GM18499 (cell line): ENCODE measurements around the gene NAA60.

Experiments
- ATAC-seq: cut with Tn5 transposase; IDR thresholded peaks from one replicate; pipeline ENCODE4 v1.9.1; 2021; ENCODE audit warnings: moderate number of reproducible peaks; ENCODE audit not compliant: insufficient read depth, unreplicated experiment

NAA60 gene

DNA sequence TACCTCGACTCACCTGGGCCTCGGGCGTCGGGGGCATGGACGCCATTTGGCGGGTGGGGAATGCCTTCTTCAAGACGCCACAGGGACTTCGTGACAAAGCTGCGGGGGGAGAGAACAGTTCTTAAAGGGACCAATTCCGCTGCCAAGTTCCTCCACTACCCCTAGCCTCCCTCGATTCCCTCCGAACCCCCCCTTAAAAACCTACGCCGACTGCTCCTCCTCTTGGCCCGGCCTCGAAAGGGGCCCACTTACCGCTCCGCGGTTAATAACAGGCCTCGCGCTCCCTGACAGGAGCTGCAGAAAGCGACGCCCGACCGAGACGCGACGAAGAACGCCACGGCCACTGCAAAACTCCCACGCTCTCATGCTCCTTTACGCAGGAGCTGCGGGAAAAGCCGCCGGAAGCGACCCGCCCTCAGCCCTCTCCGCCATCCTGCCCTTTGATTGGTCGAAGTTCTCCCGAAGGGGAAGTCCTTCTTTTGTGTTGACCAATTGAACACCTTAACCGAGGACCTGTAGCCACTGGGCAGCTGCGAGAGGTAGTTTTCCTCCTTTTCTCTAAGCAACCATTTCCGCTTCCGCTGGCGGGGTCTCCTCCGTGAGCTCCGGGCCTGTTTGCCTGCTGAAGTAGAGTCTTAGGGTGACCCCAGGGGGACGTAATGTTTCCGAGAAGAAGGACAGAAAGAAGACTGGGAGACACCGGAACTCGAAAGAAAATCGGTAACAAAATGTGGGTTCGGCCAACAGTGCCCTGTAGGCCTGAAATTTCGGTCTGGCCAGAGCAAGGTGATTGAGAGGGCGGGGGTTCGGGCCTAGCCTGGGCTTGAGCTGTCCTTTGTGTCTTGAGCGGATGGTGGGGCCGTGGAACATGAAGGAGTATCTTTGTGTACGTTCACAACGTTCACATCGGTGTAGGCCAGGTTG, at the start of gene NAA60, which contains the start of gene ZNF597:
Gene NAA60 (plus strand): TSS at position 573 of the 924 bp plus-strand sequence. CDS start 32,548 bp downstream, outside the sequence.
Gene ZNF597 (minus strand): TSS at position 397 of the 924 bp plus-strand sequence. CDS start 351 bp downstream, at position 46.
- peak; percentile 76 for ATAC-seq

DNA sequence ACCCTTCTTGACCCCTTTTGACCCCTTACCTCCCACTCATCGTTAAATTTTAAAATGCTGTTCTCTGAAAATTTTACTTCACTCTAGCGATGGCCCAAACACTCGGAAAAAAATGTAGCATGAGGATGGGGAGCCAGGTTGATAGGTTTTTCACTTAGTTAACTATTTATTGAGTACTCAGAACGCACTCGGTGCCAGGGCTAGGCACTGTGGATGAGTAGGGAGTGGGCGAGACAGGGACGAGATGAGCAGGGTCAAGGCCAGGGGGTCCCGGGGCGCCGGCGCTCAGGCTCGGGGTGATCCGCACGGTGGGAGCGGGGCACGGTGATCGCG, 43.1 kb upstream of the NAA60 start:
- no peak for ATAC-seq

DNA sequence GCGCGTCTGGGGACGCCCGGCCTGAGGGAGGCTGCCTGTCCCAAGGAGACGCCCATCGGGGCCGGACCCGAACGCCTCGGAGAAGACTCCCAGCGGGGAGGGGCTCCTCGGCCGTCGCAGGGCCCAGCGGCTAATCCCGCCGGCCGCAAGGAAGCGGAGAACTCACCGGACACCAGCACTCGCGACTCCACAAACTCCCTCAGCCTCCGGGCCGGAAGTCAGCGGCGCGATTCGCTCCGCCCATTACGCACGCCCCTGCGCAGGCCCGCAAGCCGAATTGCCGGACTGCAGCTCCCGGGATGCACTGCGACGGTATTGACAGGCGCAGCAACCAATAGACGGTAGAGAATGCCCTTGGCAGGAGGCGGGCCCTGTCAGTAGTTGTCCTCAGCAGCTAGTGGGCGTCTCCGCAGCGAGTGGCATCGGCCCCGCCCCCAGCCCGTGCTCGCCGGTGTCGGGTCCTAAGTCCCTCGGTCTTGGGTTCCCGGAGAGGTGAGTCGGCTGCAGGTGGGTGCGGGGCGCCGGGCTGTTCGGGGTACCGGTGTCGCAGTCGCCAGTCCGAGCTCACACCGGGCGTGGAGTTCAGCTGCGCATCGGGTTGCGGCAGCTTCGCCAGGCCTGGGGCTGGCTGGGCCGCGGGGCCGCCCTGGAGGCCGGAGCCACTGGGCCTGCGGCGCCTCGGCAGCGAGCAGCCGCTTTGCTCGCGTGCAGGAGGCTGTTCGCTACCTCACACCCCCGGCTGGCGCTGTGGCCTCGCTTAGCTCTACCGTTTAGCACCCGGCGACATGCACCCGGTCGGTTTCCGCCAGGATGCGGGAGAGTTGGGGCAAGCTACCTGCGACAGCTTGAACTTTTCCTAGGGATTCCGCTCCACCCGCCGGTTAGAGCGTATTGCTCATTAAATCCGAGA, 42.4 kb upstream of the NAA60 start, which contains the start of the genes ZNF174 and ZSCAN32:
Gene ZNF174 (plus strand): TSS at position 437 of the 910 bp plus-strand sequence. CDS start 790 bp downstream, outside the sequence.
Gene ZSCAN32 (minus strand): TSS at position 226 of the 910 bp plus-strand sequence. CDS start 3,447 bp downstream, outside the sequence.
- ATAC-seq, result peak; percentile 83

DNA sequence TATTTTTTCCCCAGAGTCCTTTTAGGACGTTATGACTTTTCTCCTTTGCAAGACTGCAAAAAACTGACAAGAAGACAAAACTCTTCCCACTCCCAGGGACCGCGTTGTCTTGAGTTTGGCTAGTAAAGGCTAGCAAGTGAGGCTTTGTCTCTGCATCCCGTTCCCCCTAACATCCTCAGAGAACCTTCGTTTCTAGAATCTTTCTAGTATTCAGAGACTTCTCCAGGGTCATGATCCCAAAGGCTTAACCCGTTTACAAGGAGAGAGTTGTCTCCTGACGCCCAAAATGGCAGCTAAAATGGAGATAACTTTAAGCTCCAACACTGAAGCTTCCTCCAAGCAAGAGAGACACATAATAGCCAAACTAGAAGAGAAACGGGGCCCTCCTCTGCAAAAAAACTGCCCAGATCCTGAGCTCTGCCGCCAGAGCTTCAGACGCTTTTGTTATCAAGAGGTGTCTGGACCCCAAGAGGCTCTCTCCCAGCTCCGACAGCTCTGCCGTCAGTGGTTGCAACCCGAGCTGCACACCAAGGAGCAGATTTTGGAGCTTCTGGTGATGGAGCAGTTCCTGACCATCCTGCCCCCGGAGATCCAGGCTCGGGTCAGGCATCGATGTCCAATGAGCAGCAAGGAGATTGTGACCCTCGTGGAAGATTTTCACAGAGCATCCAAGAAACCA, 41.6 kb upstream of the NAA60 start:
- no peak for ATAC-seq

DNA sequence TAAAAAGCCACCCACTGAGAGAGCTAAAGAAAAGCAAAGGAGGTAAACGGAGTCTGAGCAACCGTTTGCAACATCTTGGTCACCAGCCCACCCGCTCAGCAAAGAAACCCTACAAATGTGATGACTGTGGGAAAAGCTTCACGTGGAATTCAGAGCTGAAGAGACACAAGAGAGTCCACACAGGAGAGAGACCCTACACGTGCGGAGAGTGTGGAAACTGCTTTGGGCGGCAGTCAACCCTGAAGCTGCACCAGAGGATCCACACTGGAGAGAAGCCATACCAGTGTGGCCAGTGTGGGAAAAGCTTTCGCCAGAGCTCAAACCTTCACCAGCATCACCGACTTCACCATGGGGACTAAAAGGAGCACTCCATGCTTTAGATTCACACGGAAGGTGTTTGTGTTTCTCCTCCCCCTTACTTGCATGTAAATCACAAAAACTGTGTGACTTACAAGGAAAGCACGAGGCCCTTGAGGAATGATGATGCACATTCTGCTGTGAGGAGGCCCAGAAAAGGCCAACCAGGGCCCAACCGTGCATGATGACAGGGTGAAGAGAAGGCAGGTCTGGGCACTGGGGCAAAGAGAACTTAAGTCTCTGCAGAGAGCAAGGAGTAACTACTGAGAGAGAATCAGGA, 34.8 kb upstream of the NAA60 start:
- ATAC-seq, result no peak

DNA sequence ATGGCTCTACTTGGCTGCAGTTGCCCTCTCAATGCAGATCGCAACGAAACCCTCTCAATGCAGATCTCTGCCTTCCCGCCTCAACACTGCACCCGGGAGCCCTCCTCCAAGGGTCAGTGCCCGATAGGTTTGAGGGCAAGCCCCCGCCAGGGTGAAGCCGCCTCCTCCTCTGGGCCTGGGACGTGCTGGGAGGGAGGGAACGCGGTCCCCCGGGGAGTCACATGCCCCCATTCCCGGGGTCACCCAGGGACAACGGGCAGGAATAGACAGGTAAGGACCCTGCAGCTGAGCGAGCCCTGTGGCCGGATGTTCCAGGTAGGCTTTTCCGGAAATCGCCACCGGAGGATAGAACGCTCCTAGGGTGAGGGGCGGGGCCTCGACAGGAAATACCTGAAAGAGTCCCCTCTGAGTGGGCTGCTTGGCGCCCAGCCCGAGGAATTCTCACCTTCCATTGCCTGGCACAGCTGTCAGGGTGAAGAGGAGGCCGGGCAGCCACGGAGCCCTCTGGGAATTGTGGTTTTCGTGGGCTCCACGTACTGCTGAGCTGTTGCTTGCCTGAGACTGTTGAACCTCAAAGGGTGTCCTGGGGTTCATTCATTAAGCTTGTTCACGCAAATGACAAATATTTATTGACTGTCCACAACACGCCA, 29.6 kb upstream of the NAA60 start:
- no peak for ATAC-seq

DNA sequence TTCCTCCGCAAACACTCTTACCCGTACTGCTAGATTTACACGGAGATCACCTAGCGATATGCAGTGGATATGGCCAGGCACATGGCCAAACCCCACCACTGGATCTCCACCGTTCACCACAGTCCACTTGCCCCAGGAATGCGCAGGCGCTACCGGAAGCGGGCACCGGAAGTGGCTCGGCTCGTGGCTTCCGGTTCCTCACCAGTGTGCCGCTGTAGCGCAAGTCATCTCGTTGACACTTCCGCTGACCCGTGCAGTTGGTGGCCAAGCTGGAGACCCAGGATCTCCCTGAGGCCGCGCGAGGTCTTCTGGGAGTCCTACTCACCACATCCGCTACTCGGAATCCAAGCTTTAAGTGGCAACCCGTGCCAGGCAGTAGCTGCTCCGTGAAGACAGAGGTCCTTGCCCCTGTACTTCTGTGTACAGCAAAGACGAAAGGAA, 11.7 kb upstream of the NAA60 start:
- ATAC-seq, result no peak

DNA sequence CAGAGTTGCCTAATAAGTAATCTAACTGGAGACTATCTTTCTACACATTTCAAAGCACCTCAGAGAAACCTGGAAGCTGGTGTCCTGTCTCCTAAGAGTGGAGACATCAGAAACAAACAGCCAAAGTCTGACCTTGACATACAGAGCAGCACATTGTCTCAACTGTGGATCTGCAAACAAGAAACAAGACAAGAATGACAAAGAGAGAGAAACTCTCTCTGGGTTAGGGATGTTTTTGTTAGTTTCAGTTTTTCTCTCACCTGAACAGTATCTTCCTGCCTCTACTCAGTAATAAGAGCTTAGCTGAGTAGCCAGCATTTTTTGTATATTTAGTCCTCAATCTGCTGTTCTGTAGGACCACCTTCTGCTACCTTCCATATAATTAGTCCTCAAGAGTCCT, 9.1 kb upstream of the NAA60 start:
- no peak for ATAC-seq

DNA sequence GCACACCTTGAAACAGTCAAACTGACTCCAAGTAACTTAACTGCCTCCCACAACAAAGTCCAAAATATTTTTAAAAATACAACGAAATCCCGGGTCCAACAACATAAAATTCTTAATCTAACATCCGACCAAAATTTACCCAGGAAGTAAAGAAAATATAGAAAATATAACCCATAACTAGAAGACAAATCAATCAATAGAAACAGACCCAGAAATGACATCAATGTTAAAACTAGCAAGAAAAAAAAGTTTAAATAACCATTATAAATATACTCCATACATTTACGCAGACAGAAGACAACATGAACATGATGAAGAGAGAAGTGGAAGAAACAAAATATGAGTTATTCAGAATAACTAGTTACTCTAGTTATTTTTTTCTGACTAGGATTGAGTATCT, 3.8 kb upstream of the NAA60 start:
- no peak for ATAC-seq

DNA sequence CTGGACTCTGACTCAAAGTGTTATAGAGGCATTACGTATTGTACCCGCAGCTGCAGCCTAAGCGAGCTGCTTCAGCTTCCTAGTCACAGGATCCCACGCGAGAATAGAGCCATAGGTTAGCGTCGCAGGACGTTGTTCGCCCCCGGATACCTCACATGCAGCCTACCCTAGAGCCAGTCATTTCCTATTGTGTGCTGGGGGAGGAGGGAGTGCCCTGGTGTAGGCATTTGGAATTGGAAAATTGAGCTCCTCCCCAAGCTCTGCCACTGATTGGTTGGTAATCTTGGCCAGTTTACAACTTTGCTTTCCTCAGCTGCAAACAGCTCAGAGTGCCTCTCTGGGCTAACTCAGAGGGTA, 530 bp downstream of the NAA60 start:
- no peak for ATAC-seq

DNA sequence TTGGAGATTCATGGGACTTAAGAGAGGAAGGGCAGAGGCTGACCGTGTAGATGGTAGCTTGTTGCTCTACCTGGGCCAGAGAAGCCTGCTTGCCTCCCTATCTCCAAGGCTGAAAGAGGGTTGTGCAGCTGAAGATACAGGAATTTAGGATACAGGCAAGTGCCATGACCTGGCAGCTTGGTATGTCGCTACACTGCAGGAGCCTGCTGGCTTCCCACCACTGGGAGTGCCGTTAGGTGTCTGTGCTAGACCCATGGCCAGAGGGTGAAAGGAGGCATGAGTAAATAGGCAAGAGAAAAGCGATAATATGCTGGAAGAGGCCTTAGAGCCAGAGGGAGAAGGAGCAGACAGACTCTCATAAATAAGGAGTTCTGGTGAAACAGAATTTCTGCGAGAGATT, 10.6 kb downstream of the NAA60 start:
- no peak for ATAC-seq

DNA sequence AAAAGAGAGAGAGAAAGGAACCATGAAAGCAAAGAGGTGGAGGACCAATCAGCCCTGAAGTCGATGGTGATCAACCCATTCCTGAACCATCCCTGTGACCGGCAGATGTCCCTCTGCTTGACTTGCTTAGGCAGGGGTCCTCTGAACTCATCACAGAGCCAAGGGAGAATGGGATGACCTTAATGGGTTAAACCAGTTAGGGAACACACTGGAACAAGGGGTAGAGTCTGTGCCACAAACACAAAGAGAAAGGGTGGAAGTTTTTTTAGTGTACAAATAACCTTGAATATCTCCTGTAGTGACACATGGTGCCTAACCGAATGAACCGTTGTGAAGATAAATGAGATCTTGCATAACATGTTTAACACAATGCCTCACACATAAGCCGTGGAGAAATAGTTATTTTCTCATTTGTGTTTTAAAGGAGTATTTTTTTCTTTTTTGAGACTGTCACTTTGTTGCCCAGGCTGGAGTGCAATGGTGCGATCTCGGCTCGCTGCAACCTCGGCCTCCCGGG, 11.2 kb downstream of the NAA60 start:
- ATAC-seq, result no peak

DNA sequence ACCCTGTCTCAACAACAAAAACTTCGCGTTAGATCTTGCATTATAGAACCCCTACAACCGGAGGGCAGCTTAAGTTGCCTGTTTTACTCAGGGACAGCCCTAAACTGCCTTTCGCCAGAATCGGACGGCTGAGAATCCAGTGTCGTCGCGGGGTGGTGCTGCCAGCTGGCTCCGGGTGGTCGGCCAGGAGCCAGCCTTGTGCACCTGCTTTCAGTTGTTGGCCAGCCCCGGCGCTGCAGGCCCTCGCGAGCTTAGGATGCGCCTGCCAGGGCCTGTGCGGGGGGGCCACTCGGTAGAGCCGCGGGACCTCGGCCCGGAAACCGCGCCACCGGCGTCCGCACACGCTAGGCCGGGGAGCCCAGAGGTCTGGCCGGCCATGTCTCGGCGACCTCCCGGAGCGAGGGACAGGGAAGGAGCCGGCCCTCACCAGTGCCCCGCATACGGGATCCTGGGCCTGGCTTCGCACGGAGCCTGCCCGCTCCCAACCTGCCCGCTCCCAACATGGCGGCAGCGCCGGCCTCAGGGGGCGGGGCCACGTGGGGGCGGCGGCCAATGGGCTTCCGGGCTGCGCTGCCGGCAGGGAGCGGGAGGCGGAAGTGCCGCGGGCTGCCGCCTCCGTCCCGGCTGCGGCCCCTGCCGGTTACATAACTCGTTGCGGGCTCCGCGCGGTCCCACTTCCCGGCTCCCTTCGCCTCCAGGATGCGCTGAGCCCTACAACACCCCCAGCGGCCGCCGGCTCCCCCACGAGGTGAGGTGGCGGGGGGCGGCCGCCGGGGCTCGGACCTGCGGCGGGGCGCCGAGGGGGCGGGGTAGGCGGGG, 14.2 kb downstream of the NAA60 start:
- peak; percentile 55 for ATAC-seq

DNA sequence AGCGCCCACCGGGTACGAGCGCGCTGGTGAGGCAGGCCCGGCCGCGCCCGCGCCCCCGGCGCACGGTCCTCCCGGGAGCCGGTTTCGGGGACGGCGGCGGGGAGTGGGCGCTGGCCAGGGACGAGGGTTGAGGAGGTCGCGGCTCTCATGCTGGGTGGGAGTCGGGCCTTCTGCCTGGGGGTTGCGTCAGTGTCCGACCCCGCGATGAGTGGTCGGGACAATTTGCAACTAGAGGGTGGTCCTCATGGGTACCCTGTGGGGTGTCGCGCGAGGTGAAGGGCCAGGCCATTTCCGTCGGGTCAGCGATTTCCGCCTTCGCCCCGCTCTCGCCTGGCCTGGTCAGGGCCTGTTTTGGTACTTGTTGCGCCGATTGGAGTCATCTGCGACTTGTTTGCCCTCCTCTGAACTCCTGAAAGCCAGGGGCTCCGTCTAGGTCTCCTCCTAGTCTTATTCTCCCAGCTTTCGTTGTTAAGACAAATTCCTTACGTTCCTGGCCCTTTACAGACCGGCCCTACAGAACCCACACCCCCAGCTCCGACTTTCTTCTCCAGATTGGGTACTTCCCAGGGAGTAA, 14.9 kb downstream of the NAA60 start:
- ATAC-seq, result no peak

DNA sequence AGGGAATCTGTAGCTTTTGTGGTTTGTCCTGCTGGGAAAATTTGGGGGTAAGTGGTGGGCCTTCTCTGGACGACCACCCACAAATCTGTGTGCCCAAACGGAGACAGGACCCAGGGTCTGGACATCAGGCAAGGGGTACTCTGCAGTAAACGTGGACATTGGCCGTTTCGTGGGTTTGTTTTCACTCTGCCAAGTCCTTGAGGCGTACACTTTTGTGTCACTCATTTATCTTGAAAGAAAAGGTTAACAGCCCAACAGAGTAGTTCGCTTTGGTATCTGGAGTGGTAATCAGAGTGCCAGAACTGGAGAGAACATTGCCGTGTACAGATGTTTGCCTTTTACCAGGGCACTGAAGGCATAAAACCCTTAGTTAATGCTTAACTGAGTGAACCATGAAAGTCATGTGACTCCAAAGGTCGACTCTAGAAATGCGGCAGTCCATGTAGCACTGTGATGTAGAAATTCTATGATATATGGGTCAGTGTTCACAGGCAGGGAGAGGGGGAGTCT, 15.4 kb downstream of the NAA60 start:
- no peak for ATAC-seq

DNA sequence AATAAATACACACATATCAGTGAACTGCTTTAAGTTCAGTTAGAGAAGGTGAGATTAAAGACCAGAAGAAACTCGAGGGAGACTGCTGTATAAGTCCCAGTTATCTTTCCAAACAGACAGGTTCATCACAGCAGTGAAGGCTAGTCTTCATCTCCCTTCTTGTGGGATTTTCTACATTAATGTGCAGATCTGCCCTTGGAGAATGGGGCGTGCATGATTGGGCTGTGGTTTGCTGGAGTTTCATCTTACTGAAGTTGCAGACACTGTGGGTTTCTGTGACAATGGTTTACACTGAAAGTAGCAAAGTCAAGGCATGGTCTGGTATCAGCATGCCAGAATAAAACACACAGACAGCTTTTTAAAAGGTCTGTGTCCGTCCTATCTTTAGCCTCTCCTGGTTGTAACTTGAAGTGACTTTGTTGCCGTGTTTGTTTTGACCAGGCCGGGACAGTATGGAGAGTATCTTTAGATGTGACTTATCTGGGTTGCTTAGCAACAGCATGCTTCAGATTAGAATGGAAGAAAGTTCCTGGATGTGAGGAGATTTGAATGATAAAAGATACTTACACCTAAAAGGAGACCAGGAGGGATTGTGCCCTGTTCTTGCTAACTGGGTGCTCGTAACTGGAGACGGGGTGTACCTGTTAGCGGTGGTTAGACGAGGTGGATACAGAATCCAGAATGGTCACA, 16.1 kb downstream of the NAA60 start:
- no peak for ATAC-seq

DNA sequence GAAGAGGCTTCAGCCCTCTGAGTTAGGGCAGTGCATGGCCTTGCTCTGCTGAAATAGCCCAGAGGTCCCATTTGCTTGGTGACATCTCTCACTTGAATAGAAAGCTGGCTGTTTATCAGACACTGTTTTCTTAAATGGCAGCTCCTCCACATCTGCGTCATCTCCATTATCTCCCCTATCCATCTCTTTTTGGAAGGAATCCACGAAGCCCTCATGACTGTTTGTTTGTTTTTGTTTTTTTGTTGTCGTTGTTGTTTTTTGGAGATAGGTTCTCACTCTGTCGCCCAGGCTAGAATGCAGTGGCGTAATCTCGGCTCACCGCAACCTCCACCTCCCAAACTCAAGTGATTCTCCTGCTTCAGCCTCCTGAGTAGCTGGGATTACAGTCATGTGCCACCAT, 16.6 kb downstream of the NAA60 start:
- ATAC-seq, result no peak
